Measurements from ENCODE around the gene P2RX5.

P2RX5 gene

DNA sequence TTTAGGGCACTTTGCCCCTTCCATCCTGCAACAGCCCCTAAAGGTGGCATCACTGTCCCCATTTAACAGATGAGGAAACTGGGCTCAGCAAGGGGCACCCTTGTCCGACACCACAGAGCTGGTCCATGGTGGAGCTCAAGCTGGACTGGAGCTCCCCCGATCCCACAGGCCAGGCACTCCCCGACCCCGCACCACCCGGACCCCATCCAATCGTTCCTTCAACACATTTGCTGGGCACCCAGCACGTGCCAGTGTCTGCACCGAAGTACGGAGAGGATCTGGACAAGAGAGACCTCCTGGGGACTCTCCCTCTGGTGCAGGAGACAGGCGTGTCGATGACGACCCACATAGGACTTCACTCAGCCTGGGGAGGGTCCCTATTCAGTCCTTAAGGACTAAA lies 13.9 kb downstream of the P2RX5 start:
- H4K20me1 ChIP-seq (ENCODE audit: insufficient read depth, low read length) = no peaks in the 10 kb centered on the region
- H3K27me3 ChIP-seq (ENCODE audit: low read depth, low read length) = no peaks in the 10 kb centered on the region
- H3K9ac ChIP-seq (ENCODE audit: low read length) = no peak overlapping the region
- H3K4me1 ChIP-seq (ENCODE audit: low read length) = peaks cover 3% of the 10 kb centered on the region
- no peaks in the 10 kb centered on the region for H3K9me3 ChIP-seq (ENCODE audit: insufficient read depth, low read length)
- H3K4me2 ChIP-seq (ENCODE audit: low read length) = no peak overlapping the region
- H3K4me3 ChIP-seq (ENCODE audit: low read length) = no peak overlapping the region
- H3K27ac ChIP-seq (ENCODE audit: low read length) = no peak overlapping the region
- no peak for TF ChIP-seq EZH2phosphoT487 (IDR thresholded peaks at IDR 0.05; ENCODE audit: low read depth)
- TF ChIP-seq, protein P1, sequence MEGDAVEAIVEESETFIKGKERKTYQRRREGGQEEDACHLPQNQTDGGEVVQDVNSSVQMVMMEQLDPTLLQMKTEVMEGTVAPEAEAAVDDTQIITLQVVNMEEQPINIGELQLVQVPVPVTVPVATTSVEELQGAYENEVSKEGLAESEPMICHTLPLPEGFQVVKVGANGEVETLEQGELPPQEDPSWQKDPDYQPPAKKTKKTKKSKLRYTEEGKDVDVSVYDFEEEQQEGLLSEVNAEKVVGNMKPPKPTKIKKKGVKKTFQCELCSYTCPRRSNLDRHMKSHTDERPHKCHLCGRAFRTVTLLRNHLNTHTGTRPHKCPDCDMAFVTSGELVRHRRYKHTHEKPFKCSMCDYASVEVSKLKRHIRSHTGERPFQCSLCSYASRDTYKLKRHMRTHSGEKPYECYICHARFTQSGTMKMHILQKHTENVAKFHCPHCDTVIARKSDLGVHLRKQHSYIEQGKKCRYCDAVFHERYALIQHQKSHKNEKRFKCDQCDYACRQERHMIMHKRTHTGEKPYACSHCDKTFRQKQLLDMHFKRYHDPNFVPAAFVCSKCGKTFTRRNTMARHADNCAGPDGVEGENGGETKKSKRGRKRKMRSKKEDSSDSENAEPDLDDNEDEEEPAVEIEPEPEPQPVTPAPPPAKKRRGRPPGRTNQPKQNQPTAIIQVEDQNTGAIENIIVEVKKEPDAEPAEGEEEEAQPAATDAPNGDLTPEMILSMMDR (IDR thresholded peaks at IDR 0.05; ENCODE audit: low read depth, low read length) = no peak
- peaks cover 5% of the 10 kb centered on the region for H3K36me3 ChIP-seq (replicated peaks; ENCODE audit: low read depth, low read length)
- no peak overlapping the region for H2AFZ ChIP-seq (ENCODE audit: low read depth, low read length)
- no peaks in the 10 kb centered on the region for H3K79me2 ChIP-seq (ENCODE audit: low read length)

GRCh38 chr17:3681565-3681964 lies 14.4 kb downstream of the P2RX5 start:
- Histone ChIP-seq H4K20me1 (ENCODE audit: insufficient read depth, low read length) (no peaks in the 10 kb centered on the region), H3K36me3 (replicated peaks; ENCODE audit: low read depth, low read length) (peaks cover 5% of the 10 kb centered on the region), H3K4me2 (ENCODE audit: low read length) (no peak overlapping the region), H3K79me2 (ENCODE audit: low read length) (no peaks in the 10 kb centered on the region), H2AFZ (ENCODE audit: low read depth, low read length) (no peak overlapping the region), H3K27me3 (ENCODE audit: low read depth, low read length) (no peaks in the 10 kb centered on the region), H3K4me3 (ENCODE audit: low read length) (no peak overlapping the region), H3K9me3 (ENCODE audit: insufficient read depth, low read length) (no peaks in the 10 kb centered on the region), H3K4me1 (ENCODE audit: low read length) (peaks cover 3% of the 10 kb centered on the region), H3K27ac (ENCODE audit: low read length) (no peak overlapping the region), H3K9ac (ENCODE audit: low read length) (no peak overlapping the region)
- TF ChIP-seq, protein P1 (IDR thresholded peaks at IDR 0.05; ENCODE audit: low read depth, low read length) = no peak
- no peak for TF ChIP-seq EZH2phosphoT487 (IDR thresholded peaks at IDR 0.05; ENCODE audit: low read depth)

GRCh38 chr17:3681057-3681456 lies 14.9 kb downstream of the P2RX5 start:
- Histone ChIP-seq H3K4me2 (ENCODE audit: low read length) (no peak overlapping the region), H3K27me3 (ENCODE audit: low read depth, low read length) (no peaks in the 10 kb centered on the region), H3K36me3 (replicated peaks; ENCODE audit: low read depth, low read length) (peaks cover 5% of the 10 kb centered on the region), H3K4me3 (ENCODE audit: low read length) (no peak overlapping the region), H3K9ac (ENCODE audit: low read length) (no peak overlapping the region), H3K27ac (ENCODE audit: low read length) (no peak overlapping the region), H2AFZ (ENCODE audit: low read depth, low read length) (no peak overlapping the region), H4K20me1 (ENCODE audit: insufficient read depth, low read length) (no peaks in the 10 kb centered on the region), H3K79me2 (ENCODE audit: low read length) (no peaks in the 10 kb centered on the region), H3K9me3 (ENCODE audit: insufficient read depth, low read length) (no peaks in the 10 kb centered on the region), H3K4me1 (ENCODE audit: low read length) (peaks cover 3% of the 10 kb centered on the region)
- TF ChIP-seq, protein P1 (IDR thresholded peaks at IDR 0.05; ENCODE audit: low read depth, low read length) = no peak
- TF ChIP-seq EZH2phosphoT487 (IDR thresholded peaks at IDR 0.05; ENCODE audit: low read depth) = no peak

DNA sequence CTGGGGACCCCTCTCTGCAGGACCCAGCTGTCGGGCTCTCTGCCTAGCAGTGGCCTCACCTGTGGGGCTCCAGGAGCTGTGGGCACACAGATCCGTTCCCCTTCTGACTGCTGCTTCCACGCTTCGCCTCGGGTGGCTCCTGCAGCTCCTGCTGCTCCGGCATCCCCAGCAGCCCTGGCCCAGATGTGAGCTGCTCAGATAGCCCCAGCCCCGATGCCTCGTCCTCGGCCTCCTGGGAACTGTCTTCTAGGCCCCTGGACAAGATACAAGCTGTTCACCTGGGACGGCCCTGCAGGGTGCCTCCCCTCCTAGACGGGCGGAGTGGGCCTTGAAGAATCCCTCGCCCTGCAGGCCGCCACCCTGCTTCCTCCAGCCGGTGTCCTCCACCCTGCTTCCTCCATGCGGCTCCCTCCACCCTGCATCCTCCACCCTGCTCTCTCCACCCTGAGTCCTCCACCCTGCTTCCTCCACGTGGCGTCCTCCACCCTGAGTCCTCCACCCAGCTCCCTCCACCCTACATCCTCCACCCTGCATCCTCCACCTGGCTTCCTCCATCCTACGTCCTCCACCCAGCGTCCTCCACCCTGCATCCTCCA lies 16.3 kb downstream of the P2RX5 start:
- no peak overlapping the region for H3K4me2 ChIP-seq (ENCODE audit: low read length)
- TF ChIP-seq, protein P1 (IDR thresholded peaks at IDR 0.05; ENCODE audit: low read depth, low read length) = no peak
- TF ChIP-seq EZH2phosphoT487 (IDR thresholded peaks at IDR 0.05; ENCODE audit: low read depth) = no peak

More for the DNA sequence above, 16.3 kb downstream of the P2RX5 start:
- Histone ChIP-seq H3K79me2 (ENCODE audit: low read length) (no peaks in the 10 kb centered on the region), H2AFZ (ENCODE audit: low read depth, low read length) (no peak overlapping the region), H3K27ac (ENCODE audit: low read length) (no peak overlapping the region), H3K36me3 (replicated peaks; ENCODE audit: low read depth, low read length) (peaks cover 5% of the 10 kb centered on the region), H4K20me1 (ENCODE audit: insufficient read depth, low read length) (no peaks in the 10 kb centered on the region), H3K4me3 (ENCODE audit: low read length) (no peak overlapping the region), H3K9ac (ENCODE audit: low read length) (no peak overlapping the region), H3K27me3 (ENCODE audit: low read depth, low read length) (no peaks in the 10 kb centered on the region), H3K9me3 (ENCODE audit: insufficient read depth, low read length) (no peaks in the 10 kb centered on the region), H3K4me1 (ENCODE audit: low read length) (peaks cover 3% of the 10 kb centered on the region)

Measured in OCI-LY3 (cell line).